H9 (cell line): ENCODE measurements around the gene USP6. TPM values are rescaled to one million over a fixed set of nuclear protein-coding genes. Genes with fewer than 3 reads are reported as not detected.
"Not testable (repeated sequence)": the region's sequence is repeated elsewhere in the genome, so short reads cannot be mapped to it uniquely, and the experiment has no call there.

Experiments used
- DNase-seq: peaks from one replicate; pipeline ENCODE4 v3.0.0-alpha.2; 2017
- H2AFZ ChIP-seq: one replicate; pipeline ENCODE4 v1.6.1; 2013; ENCODE audit warnings: mild to moderate bottlenecking, low read length, control low read depth, moderate library complexity
- H2AK5ac ChIP-seq: 2 replicates; pipeline ENCODE4 v1.6.1; 2013; ENCODE audit warnings: low read length, control low read depth, mixed read lengths; ENCODE audit not compliant: insufficient read length
- H2BK120ac ChIP-seq: one replicate; pipeline ENCODE4 v1.6.1; 2013; ENCODE audit warnings: low read depth, mild to moderate bottlenecking, low read length, control low read depth, inconsistent platforms; ENCODE audit not compliant: poor library complexity, severe bottlenecking
- H2BK12ac ChIP-seq: 2 replicates; pipeline ENCODE4 v1.6.1; 2013; ENCODE audit warnings: low read length, control low read depth, mixed read lengths, low read depth; ENCODE audit not compliant: insufficient read length
- H2BK15ac ChIP-seq: 2 replicates; pipeline ENCODE4 v1.6.1; 2013; ENCODE audit warnings: low read depth, low read length, control low read depth
- H2BK20ac ChIP-seq: one replicate; pipeline ENCODE4 v1.6.1; 2013; ENCODE audit warnings: low read depth, mild to moderate bottlenecking, low read length, control low read depth, inconsistent platforms; ENCODE audit not compliant: poor library complexity, severe bottlenecking
- H2BK5ac ChIP-seq: 2 replicates; pipeline ENCODE4 v1.6.1; 2013; ENCODE audit warnings: low read length, control low read depth, mixed read lengths; ENCODE audit not compliant: insufficient read length
- H3K14ac ChIP-seq: 2 replicates; pipeline ENCODE4 v1.6.1; 2013; ENCODE audit warnings: low read length, control low read depth; ENCODE audit not compliant: insufficient read depth
- H3K18ac ChIP-seq: 2 replicates; pipeline ENCODE4 v1.6.1; 2013; ENCODE audit warnings: low read depth, mild to moderate bottlenecking, mixed read lengths, low read length, control low read depth; ENCODE audit not compliant: insufficient read length
- H3K23ac ChIP-seq: 2 replicates; pipeline ENCODE4 v1.6.1; 2013; ENCODE audit warnings: low read length, control low read depth, mixed read lengths, low read depth; ENCODE audit not compliant: insufficient read length
- H3K23me2 ChIP-seq: 2 replicates; pipeline ENCODE4 v1.6.1; 2013; ENCODE audit warnings: low read depth, mild to moderate bottlenecking, mixed read lengths, low read length, control low read depth; ENCODE audit not compliant: insufficient read length, poor library complexity, severe bottlenecking
- H3K27ac ChIP-seq: 2 replicates; pipeline ENCODE4 v1.5.1; 2013; ENCODE audit warnings: low read length, control low read depth, mixed read lengths, low read depth; ENCODE audit not compliant: insufficient read length
- H3K27me3 ChIP-seq: 2 replicates; pipeline ENCODE4 v1.6.1; 2013; ENCODE audit warnings: low read length, control low read depth, inconsistent platforms; ENCODE audit not compliant: insufficient read depth
- H3K4ac ChIP-seq: 2 replicates; pipeline ENCODE4 v1.6.1; 2013; ENCODE audit warnings: low read depth, mild to moderate bottlenecking, control low read depth, inconsistent platforms, low read length, moderate library complexity
- H3K4me1 ChIP-seq: 2 replicates; pipeline ENCODE4 v1.6.1; 2013; ENCODE audit warnings: low read length, control low read depth, inconsistent platforms; ENCODE audit not compliant: insufficient read depth
- H3K4me2 ChIP-seq: 2 replicates; pipeline ENCODE4 v1.6.1; 2013; ENCODE audit warnings: low read length, control low read depth, mixed read lengths; ENCODE audit not compliant: insufficient read length, insufficient read depth
- H3K56ac ChIP-seq: 2 replicates; pipeline ENCODE4 v1.6.1; 2013; ENCODE audit warnings: low read depth, mild to moderate bottlenecking, mixed read lengths, low read length, control low read depth; ENCODE audit not compliant: insufficient read length
- H3K79me1 ChIP-seq: 2 replicates; pipeline ENCODE4 v1.6.1; 2013; ENCODE audit warnings: low read depth, mild to moderate bottlenecking, moderate library complexity, low read length, control low read depth, inconsistent platforms; ENCODE audit not compliant: insufficient read depth, poor library complexity, severe bottlenecking
- H3K79me2 ChIP-seq: 2 replicates; pipeline ENCODE4 v1.6.1; 2013; ENCODE audit warnings: low read length, control low read depth, inconsistent platforms; ENCODE audit not compliant: insufficient read depth
- H3K9ac ChIP-seq: 2 replicates; pipeline ENCODE4 v1.6.1; 2013; ENCODE audit warnings: low read length, control low read depth, mixed read lengths; ENCODE audit not compliant: insufficient read length; ENCODE audit errors: extremely low read depth
- H3K9me3 ChIP-seq: one replicate; pipeline ENCODE4 v1.6.1; 2013; ENCODE audit warnings: low read depth, low read length, inconsistent platforms; ENCODE audit not compliant: control insufficient read depth
- H3T11ph ChIP-seq: one replicate; pipeline ENCODE4 v1.6.1; 2013; ENCODE audit warnings: mild to moderate bottlenecking, low read length, control low read depth, inconsistent platforms
- H4K20me1 ChIP-seq: one replicate; pipeline ENCODE4 v1.6.1; 2013; ENCODE audit not compliant: control insufficient read depth, insufficient read length, insufficient read depth
- H4K5ac ChIP-seq: 2 replicates; pipeline ENCODE4 v1.6.1; 2013; ENCODE audit warnings: low read depth, mild to moderate bottlenecking, mixed read lengths, low read length, control low read depth; ENCODE audit not compliant: insufficient read length
- H4K8ac ChIP-seq: replicated peaks from 2 replicates; pipeline ENCODE4 v1.6.1; 2013; ENCODE audit warnings: low read length, control low read depth, mixed read lengths, low read depth; ENCODE audit not compliant: insufficient read length
- H4K91ac ChIP-seq: 2 replicates; pipeline ENCODE4 v1.6.1; 2013; ENCODE audit warnings: low read depth, mild to moderate bottlenecking, moderate library complexity, mixed read lengths, low read length, control low read depth; ENCODE audit not compliant: insufficient read length
- H3K27ac Mint-ChIP-seq, 3 experiments: 2 replicates in 2 of 3; 3 replicates in 1 of 3; pipeline ENCODE4 v1.8.0; 2020 to 2021; ENCODE audit warnings: mixed read lengths in 3 of 3, mild to moderate bottlenecking in 1 of 3, moderate library complexity in 1 of 3
- H3K27me3 Mint-ChIP-seq: 2 replicates; pipeline ENCODE4 v1.8.0; 2021; ENCODE audit warnings: low read depth, mild to moderate bottlenecking, moderate library complexity, mixed read lengths
- H3K36me3 Mint-ChIP-seq, 3 experiments: 2 replicates in 2 of 3; 3 replicates in 1 of 3; pipeline ENCODE4 v1.8.0; 2020 to 2021; ENCODE audit warnings: low read depth in 3 of 3, mixed read lengths in 3 of 3; ENCODE audit not compliant: insufficient read depth in 1 of 3
- H3K4me1 Mint-ChIP-seq, 2 experiments: 2 replicates each; pipeline ENCODE4 v1.8.0; 2020; ENCODE audit warnings: mixed read lengths in 2 of 2
- H3K4me3 Mint-ChIP-seq, 2 experiments: 2 replicates in 1 of 2; 3 replicates in 1 of 2; pipeline ENCODE4 v1.8.0; 2020 to 2021; ENCODE audit warnings: mild to moderate bottlenecking in 2 of 2, mixed read lengths in 2 of 2, moderate library complexity in 1 of 2
- H3K9me3 Mint-ChIP-seq, 2 experiments: 2 replicates in 1 of 2; 3 replicates in 1 of 2; pipeline ENCODE4 v1.8.0; 2020; ENCODE audit warnings: mild to moderate bottlenecking in 2 of 2, mixed read lengths in 2 of 2, moderate library complexity in 1 of 2
- CTCF ChIP-seq: fragments of 200-600 bp; sonication (generic); conservative IDR thresholded peaks from 3 replicates; pipeline ENCODE4 v1.8.0; 2021; ENCODE audit warnings: antibody characterized with exemption, mild to moderate bottlenecking
- WGBS: extraction: QIAGEN DNeasy Blood & Tissue Kit; methylation state at CpG from one replicate; pipeline ENCODE4 v1.1.7; 2013; ENCODE audit warnings: missing lambda C conversion rate, low lambda C conversion rate, mixed read lengths; ENCODE audit not compliant: insufficient read length; ENCODE audit errors: extremely low coverage; 5-methylcytosine and 5-hydroxymethylcytosine counted together
- total RNA-seq: library from RNA; stranded (reverse); gene quantifications from 2 replicates; pipeline ENCODE4 v1.2.1, GENCODE V29; 2021

USP6 gene
- total RNA-seq, 1 experiment from 2014 or later = 0.17 TPM

DNA sequence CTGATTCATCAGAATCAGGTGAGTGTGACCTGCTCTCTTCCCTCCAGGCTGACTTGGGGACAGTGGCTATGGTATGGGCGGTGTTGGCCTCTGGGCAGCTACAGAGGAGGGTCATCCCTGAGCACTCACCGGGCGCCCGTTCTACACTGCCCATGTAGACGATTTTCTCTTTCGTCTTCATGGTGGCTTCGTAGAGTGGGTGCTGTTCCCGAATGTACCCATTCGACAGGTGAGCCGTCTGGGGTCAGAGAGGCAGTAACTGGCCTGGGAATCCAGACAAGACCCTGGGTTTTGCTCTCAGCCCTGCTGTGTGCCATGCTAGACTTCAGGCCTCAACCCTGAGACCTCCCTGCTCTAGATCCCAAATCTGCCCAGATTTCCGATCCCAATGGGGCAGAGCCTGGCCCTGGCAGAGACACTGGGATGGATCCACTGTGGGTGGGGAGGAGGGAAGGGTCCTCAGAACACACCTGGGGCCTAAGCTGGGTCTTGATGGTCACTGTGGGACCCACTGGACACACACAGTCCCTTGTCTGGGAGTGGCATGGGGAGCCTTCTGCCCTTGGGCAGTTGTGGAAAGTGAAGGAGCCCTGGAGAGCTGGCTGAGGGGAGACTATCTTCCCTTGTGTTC is 13.2 kb downstream of the USP6 start:
- DNase-seq = no peak
- H2BK120ac ChIP-seq = no peak overlapping the region
- H3K27ac Mint-ChIP-seq = no peak overlapping the region
- no peaks in the 10 kb centered on the region for H4K20me1 ChIP-seq
- H3K18ac ChIP-seq = no peak overlapping the region
- no peak overlapping the region for H3T11ph ChIP-seq
- no peak overlapping the region for H2AK5ac ChIP-seq
- no peak overlapping the region for H3K4ac ChIP-seq
- no peak overlapping the region for H3K27ac ChIP-seq
- H4K5ac ChIP-seq = no peak overlapping the region
- H3K4me1 Mint-ChIP-seq = no peaks in the 10 kb centered on the region
- H3K56ac ChIP-seq = no peak overlapping the region
- no peak overlapping the region for H3K14ac ChIP-seq
- WGBS = no CpG with 5 or more reads among the region's 11 CpGs
- H3K36me3 Mint-ChIP-seq = no peaks in the 10 kb centered on the region
- H4K8ac ChIP-seq = no peak overlapping the region
- no peak overlapping the region for H2BK20ac ChIP-seq
- H3K79me1 ChIP-seq = no peaks in the 10 kb centered on the region
- no peak overlapping the region for H3K23ac ChIP-seq
- H3K9me3 Mint-ChIP-seq = no peaks in the 10 kb centered on the region
- peaks cover 35% of the 10 kb centered on the region for H3K27me3 Mint-ChIP-seq
- TF ChIP-seq CTCF = no peak
- no peaks in the 10 kb centered on the region for H3K27me3 ChIP-seq
- no peaks in the 10 kb centered on the region for H3K79me2 ChIP-seq
- H3K4me2 ChIP-seq = no peak overlapping the region
- no peak overlapping the region for H2AFZ ChIP-seq
- no peaks in the 10 kb centered on the region for H3K9me3 ChIP-seq
- no peaks in the 10 kb centered on the region for H3K23me2 ChIP-seq
- no peak overlapping the region for H2BK15ac ChIP-seq
- no peak overlapping the region for H2BK5ac ChIP-seq
- H3K4me3 Mint-ChIP-seq = no peak overlapping the region
- H3K9ac ChIP-seq = no peak overlapping the region
- H2BK12ac ChIP-seq = no peak overlapping the region
- no peak overlapping the region for H4K91ac ChIP-seq
- no peaks in the 10 kb centered on the region for H3K4me1 ChIP-seq

DNA sequence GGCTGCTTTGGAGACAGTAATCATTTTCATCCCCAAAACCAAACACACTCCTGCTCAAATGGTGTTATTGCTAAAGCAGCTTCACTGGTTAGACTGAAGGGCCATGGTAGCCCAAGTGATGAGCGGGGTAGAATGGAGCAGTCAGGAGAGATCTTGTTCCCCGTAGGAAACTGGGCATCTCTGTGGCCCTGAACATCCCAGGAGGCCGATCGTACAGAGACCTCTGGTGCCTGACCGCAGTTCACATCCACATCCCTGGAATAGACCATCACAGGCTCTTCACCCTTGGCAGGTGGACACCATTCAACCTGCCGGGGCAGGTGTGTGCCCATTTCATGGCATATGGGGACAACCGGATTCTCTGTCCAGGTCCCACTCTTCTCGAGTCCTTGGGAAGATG is 13.9 kb downstream of the USP6 start:
- not testable (repeated sequence) for H2BK20ac ChIP-seq, H2AFZ ChIP-seq, H3K27ac ChIP-seq, H2BK15ac ChIP-seq, H3K27me3 ChIP-seq, H3K23me2 ChIP-seq, H3K18ac ChIP-seq, H4K91ac ChIP-seq, H4K8ac ChIP-seq, H2BK5ac ChIP-seq, H3K23ac ChIP-seq, H2BK12ac ChIP-seq, H3K4me1 ChIP-seq, H3K36me3 Mint-ChIP-seq, H3K4me1 Mint-ChIP-seq, H3K9ac ChIP-seq, H3K9me3 ChIP-seq, H3K9me3 Mint-ChIP-seq, H3T11ph ChIP-seq, H2BK120ac ChIP-seq, H3K27ac Mint-ChIP-seq, H3K4me2 ChIP-seq, H3K79me2 ChIP-seq, H3K4ac ChIP-seq, H4K5ac ChIP-seq, H3K4me3 Mint-ChIP-seq, H4K20me1 ChIP-seq, DNase-seq, H3K14ac ChIP-seq, H3K79me1 ChIP-seq, H3K56ac ChIP-seq, H2AK5ac ChIP-seq
- peaks cover 28% of the 10 kb centered on the region for H3K27me3 Mint-ChIP-seq
- no CpG with 5 or more reads among the region's 8 CpGs for WGBS
